SU-DHL-6 (cell line): ENCODE measurements around the gene POU3F4.

Experiments used
- EZH2phosphoT487 ChIP-seq: fragments of 200-600 bp; sonication (generic), shearing (Covaris generic); conservative IDR thresholded peaks from 2 replicates; pipeline ENCODE4 v1.6.1; 2018; ENCODE audit warnings: mild to moderate bottlenecking, antibody characterized with exemption, low read length, moderate library complexity, mixed read lengths
- TF ChIP-seq, protein P1 (sequence below): fragments of 200-600 bp; sonication (generic); IDR thresholded peaks from one replicate; pipeline ENCODE4 v1.5.1; 2017; ENCODE audit warnings: antibody characterized with exemption, mild to moderate bottlenecking, low read length, moderate library complexity; ENCODE audit not compliant: insufficient read depth, poor library complexity, severe bottlenecking

DNA sequence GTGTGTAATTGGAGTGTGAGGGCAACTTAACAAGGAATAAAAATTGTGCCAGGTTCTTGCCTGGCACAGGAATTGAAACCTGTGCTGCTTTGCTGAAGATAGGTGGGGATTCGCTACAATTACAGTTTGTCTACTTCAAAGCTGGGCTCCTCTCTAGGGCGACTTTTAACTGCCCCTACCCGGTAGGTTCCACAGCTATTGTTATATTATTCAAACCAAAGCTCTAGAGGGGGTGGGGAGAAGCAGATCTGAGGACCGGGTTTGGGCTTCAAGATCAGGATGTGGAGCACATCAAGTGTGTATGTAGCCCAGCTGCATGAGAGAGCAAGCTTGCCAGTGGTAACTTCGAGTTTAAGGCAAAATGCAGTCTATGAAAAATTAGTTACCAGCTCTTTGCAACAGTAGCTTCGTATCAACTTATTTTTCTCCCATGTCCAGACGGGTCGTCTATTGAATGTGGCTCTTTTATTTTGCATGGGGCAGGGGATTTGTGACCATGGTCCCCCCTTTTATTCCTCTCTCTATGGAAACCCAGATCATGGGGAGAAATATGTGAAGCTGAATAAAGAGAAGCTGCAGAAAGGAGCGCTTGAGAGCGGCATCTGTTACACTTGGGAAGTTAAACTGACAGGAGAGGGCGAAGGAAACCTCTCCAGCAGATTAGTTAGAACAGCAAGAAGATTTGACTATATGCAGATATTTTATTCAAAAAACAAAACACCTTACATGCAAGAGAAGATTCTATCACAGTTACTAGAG, 3.2 kb upstream of the POU3F4 start:
- TF ChIP-seq, protein P1, sequence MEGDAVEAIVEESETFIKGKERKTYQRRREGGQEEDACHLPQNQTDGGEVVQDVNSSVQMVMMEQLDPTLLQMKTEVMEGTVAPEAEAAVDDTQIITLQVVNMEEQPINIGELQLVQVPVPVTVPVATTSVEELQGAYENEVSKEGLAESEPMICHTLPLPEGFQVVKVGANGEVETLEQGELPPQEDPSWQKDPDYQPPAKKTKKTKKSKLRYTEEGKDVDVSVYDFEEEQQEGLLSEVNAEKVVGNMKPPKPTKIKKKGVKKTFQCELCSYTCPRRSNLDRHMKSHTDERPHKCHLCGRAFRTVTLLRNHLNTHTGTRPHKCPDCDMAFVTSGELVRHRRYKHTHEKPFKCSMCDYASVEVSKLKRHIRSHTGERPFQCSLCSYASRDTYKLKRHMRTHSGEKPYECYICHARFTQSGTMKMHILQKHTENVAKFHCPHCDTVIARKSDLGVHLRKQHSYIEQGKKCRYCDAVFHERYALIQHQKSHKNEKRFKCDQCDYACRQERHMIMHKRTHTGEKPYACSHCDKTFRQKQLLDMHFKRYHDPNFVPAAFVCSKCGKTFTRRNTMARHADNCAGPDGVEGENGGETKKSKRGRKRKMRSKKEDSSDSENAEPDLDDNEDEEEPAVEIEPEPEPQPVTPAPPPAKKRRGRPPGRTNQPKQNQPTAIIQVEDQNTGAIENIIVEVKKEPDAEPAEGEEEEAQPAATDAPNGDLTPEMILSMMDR = no peak
- no peak for TF ChIP-seq EZH2phosphoT487
